H9 (cell line): ENCODE measurements around the gene TBC1D22A. TPM values are rescaled to one million over a fixed set of nuclear protein-coding genes. Genes with fewer than 3 reads are reported as not detected.
A peak's percentile ranks its signal among the peaks of the same experiment; 100 is the strongest.

Experiments used
- DNase-seq: peaks from one replicate; pipeline ENCODE4 v3.0.0-alpha.2; 2017
- H2AFZ ChIP-seq: one replicate; pipeline ENCODE4 v1.6.1; 2013; ENCODE audit warnings: mild to moderate bottlenecking, low read length, control low read depth, moderate library complexity
- H2AK5ac ChIP-seq: 2 replicates; pipeline ENCODE4 v1.6.1; 2013; ENCODE audit warnings: low read length, control low read depth, mixed read lengths; ENCODE audit not compliant: insufficient read length
- H2BK120ac ChIP-seq: one replicate; pipeline ENCODE4 v1.6.1; 2013; ENCODE audit warnings: low read depth, mild to moderate bottlenecking, low read length, control low read depth, inconsistent platforms; ENCODE audit not compliant: poor library complexity, severe bottlenecking
- H2BK12ac ChIP-seq: 2 replicates; pipeline ENCODE4 v1.6.1; 2013; ENCODE audit warnings: low read length, control low read depth, mixed read lengths, low read depth; ENCODE audit not compliant: insufficient read length
- H2BK15ac ChIP-seq: 2 replicates; pipeline ENCODE4 v1.6.1; 2013; ENCODE audit warnings: low read depth, low read length, control low read depth
- H2BK20ac ChIP-seq: one replicate; pipeline ENCODE4 v1.6.1; 2013; ENCODE audit warnings: low read depth, mild to moderate bottlenecking, low read length, control low read depth, inconsistent platforms; ENCODE audit not compliant: poor library complexity, severe bottlenecking
- H2BK5ac ChIP-seq: 2 replicates; pipeline ENCODE4 v1.6.1; 2013; ENCODE audit warnings: low read length, control low read depth, mixed read lengths; ENCODE audit not compliant: insufficient read length
- H3K14ac ChIP-seq: 2 replicates; pipeline ENCODE4 v1.6.1; 2013; ENCODE audit warnings: low read length, control low read depth; ENCODE audit not compliant: insufficient read depth
- H3K18ac ChIP-seq: 2 replicates; pipeline ENCODE4 v1.6.1; 2013; ENCODE audit warnings: low read depth, mild to moderate bottlenecking, mixed read lengths, low read length, control low read depth; ENCODE audit not compliant: insufficient read length
- H3K23ac ChIP-seq: 2 replicates; pipeline ENCODE4 v1.6.1; 2013; ENCODE audit warnings: low read length, control low read depth, mixed read lengths, low read depth; ENCODE audit not compliant: insufficient read length
- H3K23me2 ChIP-seq: 2 replicates; pipeline ENCODE4 v1.6.1; 2013; ENCODE audit warnings: low read depth, mild to moderate bottlenecking, mixed read lengths, low read length, control low read depth; ENCODE audit not compliant: insufficient read length, poor library complexity, severe bottlenecking
- H3K27ac ChIP-seq: 2 replicates; pipeline ENCODE4 v1.5.1; 2013; ENCODE audit warnings: low read length, control low read depth, mixed read lengths, low read depth; ENCODE audit not compliant: insufficient read length
- H3K27me3 ChIP-seq: 2 replicates; pipeline ENCODE4 v1.6.1; 2013; ENCODE audit warnings: low read length, control low read depth, inconsistent platforms; ENCODE audit not compliant: insufficient read depth
- H3K4ac ChIP-seq: 2 replicates; pipeline ENCODE4 v1.6.1; 2013; ENCODE audit warnings: low read depth, mild to moderate bottlenecking, control low read depth, inconsistent platforms, low read length, moderate library complexity
- H3K4me1 ChIP-seq: 2 replicates; pipeline ENCODE4 v1.6.1; 2013; ENCODE audit warnings: low read length, control low read depth, inconsistent platforms; ENCODE audit not compliant: insufficient read depth
- H3K4me2 ChIP-seq: 2 replicates; pipeline ENCODE4 v1.6.1; 2013; ENCODE audit warnings: low read length, control low read depth, mixed read lengths; ENCODE audit not compliant: insufficient read length, insufficient read depth
- H3K56ac ChIP-seq: 2 replicates; pipeline ENCODE4 v1.6.1; 2013; ENCODE audit warnings: low read depth, mild to moderate bottlenecking, mixed read lengths, low read length, control low read depth; ENCODE audit not compliant: insufficient read length
- H3K79me1 ChIP-seq: 2 replicates; pipeline ENCODE4 v1.6.1; 2013; ENCODE audit warnings: low read depth, mild to moderate bottlenecking, moderate library complexity, low read length, control low read depth, inconsistent platforms; ENCODE audit not compliant: insufficient read depth, poor library complexity, severe bottlenecking
- H3K79me2 ChIP-seq: 2 replicates; pipeline ENCODE4 v1.6.1; 2013; ENCODE audit warnings: low read length, control low read depth, inconsistent platforms; ENCODE audit not compliant: insufficient read depth
- H3K9ac ChIP-seq: 2 replicates; pipeline ENCODE4 v1.6.1; 2013; ENCODE audit warnings: low read length, control low read depth, mixed read lengths; ENCODE audit not compliant: insufficient read length; ENCODE audit errors: extremely low read depth
- H3K9me3 ChIP-seq: one replicate; pipeline ENCODE4 v1.6.1; 2013; ENCODE audit warnings: low read depth, low read length, inconsistent platforms; ENCODE audit not compliant: control insufficient read depth
- H3T11ph ChIP-seq: one replicate; pipeline ENCODE4 v1.6.1; 2013; ENCODE audit warnings: mild to moderate bottlenecking, low read length, control low read depth, inconsistent platforms
- H4K20me1 ChIP-seq: one replicate; pipeline ENCODE4 v1.6.1; 2013; ENCODE audit not compliant: control insufficient read depth, insufficient read length, insufficient read depth
- H4K5ac ChIP-seq: 2 replicates; pipeline ENCODE4 v1.6.1; 2013; ENCODE audit warnings: low read depth, mild to moderate bottlenecking, mixed read lengths, low read length, control low read depth; ENCODE audit not compliant: insufficient read length
- H4K8ac ChIP-seq: replicated peaks from 2 replicates; pipeline ENCODE4 v1.6.1; 2013; ENCODE audit warnings: low read length, control low read depth, mixed read lengths, low read depth; ENCODE audit not compliant: insufficient read length
- H4K91ac ChIP-seq: 2 replicates; pipeline ENCODE4 v1.6.1; 2013; ENCODE audit warnings: low read depth, mild to moderate bottlenecking, moderate library complexity, mixed read lengths, low read length, control low read depth; ENCODE audit not compliant: insufficient read length
- H3K27ac Mint-ChIP-seq, 3 experiments: 2 replicates in 2 of 3; 3 replicates in 1 of 3; pipeline ENCODE4 v1.8.0; 2020 to 2021; ENCODE audit warnings: mixed read lengths in 3 of 3, mild to moderate bottlenecking in 1 of 3, moderate library complexity in 1 of 3
- H3K27me3 Mint-ChIP-seq: 2 replicates; pipeline ENCODE4 v1.8.0; 2021; ENCODE audit warnings: low read depth, mild to moderate bottlenecking, moderate library complexity, mixed read lengths
- H3K36me3 Mint-ChIP-seq, 3 experiments: 2 replicates in 2 of 3; 3 replicates in 1 of 3; pipeline ENCODE4 v1.8.0; 2020 to 2021; ENCODE audit warnings: low read depth in 3 of 3, mixed read lengths in 3 of 3; ENCODE audit not compliant: insufficient read depth in 1 of 3
- H3K4me1 Mint-ChIP-seq, 2 experiments: 2 replicates each; pipeline ENCODE4 v1.8.0; 2020; ENCODE audit warnings: mixed read lengths in 2 of 2
- H3K4me3 Mint-ChIP-seq, 2 experiments: 2 replicates in 1 of 2; 3 replicates in 1 of 2; pipeline ENCODE4 v1.8.0; 2020 to 2021; ENCODE audit warnings: mild to moderate bottlenecking in 2 of 2, mixed read lengths in 2 of 2, moderate library complexity in 1 of 2
- H3K9me3 Mint-ChIP-seq, 2 experiments: 2 replicates in 1 of 2; 3 replicates in 1 of 2; pipeline ENCODE4 v1.8.0; 2020; ENCODE audit warnings: mild to moderate bottlenecking in 2 of 2, mixed read lengths in 2 of 2, moderate library complexity in 1 of 2
- WGBS: extraction: QIAGEN DNeasy Blood & Tissue Kit; methylation state at CpG from one replicate; pipeline ENCODE4 v1.1.7; 2013; ENCODE audit warnings: missing lambda C conversion rate, low lambda C conversion rate, mixed read lengths; ENCODE audit not compliant: insufficient read length; ENCODE audit errors: extremely low coverage; 5-methylcytosine and 5-hydroxymethylcytosine counted together
- total RNA-seq: library from RNA; stranded (reverse); gene quantifications from 2 replicates; pipeline ENCODE4 v1.2.1, GENCODE V29; 2021
- TF ChIP-seq, protein P1 (sequence below): fragments of 200-600 bp; sonication (generic); conservative IDR thresholded peaks from 3 replicates; pipeline ENCODE4 v1.8.0; 2021; ENCODE audit warnings: antibody characterized with exemption, mild to moderate bottlenecking

Gene TBC1D22A
- total RNA-seq, 1 experiment from 2014 or later, result 20.8 TPM

DNA sequence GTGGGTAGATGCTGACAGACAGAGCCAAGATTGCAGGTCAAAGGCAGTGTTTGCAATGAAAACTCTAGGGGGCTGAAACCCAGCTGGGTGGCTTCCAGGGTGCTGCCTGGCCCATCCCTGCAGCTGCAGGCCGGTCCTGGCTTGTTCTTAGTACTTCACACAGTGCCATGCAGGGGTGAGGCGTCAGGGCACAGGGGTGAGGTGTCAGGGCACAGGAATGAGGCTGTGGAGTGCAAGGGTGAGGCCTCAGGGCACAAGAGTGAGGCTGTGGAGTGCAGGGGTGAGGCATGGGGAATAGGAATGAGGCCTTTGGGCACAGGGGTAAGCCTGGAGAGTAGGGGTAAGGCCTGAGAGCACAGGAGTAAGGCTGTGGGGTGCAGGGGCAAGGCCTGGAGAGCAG lies 337.6 kb downstream of the TBC1D22A start:
- Histone ChIP-seq H3K4me1 (peaks cover 5% of the 10 kb centered on the region; the same call in 1 of the 2 replicates), H3K14ac (no peak overlapping the region), H3K4ac (no peak overlapping the region), H3K79me2 (no peaks in the 10 kb centered on the region), H3K79me1 (no peaks in the 10 kb centered on the region), H3K9ac (no peak overlapping the region), H4K8ac (no peak overlapping the region), H4K5ac (no peak overlapping the region), H3K56ac (no peak overlapping the region), H3K9me3 (no peaks in the 10 kb centered on the region), H3K4me2 (no peak overlapping the region), H4K20me1 (peaks cover 2% of the 10 kb centered on the region), H4K91ac (peak overlapping the region; percentile 67), H3T11ph (no peak overlapping the region), H2BK20ac (no peak overlapping the region), H3K27ac (no peak overlapping the region), H2BK12ac (no peak overlapping the region), H3K23ac (no peak overlapping the region), H2BK120ac (no peak overlapping the region), H3K18ac (no peak overlapping the region), H3K27me3 (no peaks in the 10 kb centered on the region), H3K23me2 (no peaks in the 10 kb centered on the region), H2AK5ac (no peak overlapping the region), H2BK5ac (no peak overlapping the region), H2BK15ac (no peak overlapping the region), H2AFZ (no peak overlapping the region)
- peaks cover 4 to 13% (median 5%) of the 10 kb centered on the region in 3 experiments; a peak in 3 of 7 replicates for H3K36me3 Mint-ChIP-seq
- no peaks in the 10 kb centered on the region for H3K27me3 Mint-ChIP-seq
- peaks cover 0 to under 1% of the 10 kb centered on the region in 2 experiments; a peak in 3 of 5 replicates for H3K9me3 Mint-ChIP-seq
- H3K27ac Mint-ChIP-seq, result peak overlapping the region; percentile 60 to 97 (median 84); a peak in 5 of 7 replicates
- H3K4me3 Mint-ChIP-seq, result no peak overlapping the region
- no peak for DNase-seq
- peaks cover 53 to 57% of the 10 kb centered on the region in 2 experiments for H3K4me1 Mint-ChIP-seq
- TF ChIP-seq, protein P1, sequence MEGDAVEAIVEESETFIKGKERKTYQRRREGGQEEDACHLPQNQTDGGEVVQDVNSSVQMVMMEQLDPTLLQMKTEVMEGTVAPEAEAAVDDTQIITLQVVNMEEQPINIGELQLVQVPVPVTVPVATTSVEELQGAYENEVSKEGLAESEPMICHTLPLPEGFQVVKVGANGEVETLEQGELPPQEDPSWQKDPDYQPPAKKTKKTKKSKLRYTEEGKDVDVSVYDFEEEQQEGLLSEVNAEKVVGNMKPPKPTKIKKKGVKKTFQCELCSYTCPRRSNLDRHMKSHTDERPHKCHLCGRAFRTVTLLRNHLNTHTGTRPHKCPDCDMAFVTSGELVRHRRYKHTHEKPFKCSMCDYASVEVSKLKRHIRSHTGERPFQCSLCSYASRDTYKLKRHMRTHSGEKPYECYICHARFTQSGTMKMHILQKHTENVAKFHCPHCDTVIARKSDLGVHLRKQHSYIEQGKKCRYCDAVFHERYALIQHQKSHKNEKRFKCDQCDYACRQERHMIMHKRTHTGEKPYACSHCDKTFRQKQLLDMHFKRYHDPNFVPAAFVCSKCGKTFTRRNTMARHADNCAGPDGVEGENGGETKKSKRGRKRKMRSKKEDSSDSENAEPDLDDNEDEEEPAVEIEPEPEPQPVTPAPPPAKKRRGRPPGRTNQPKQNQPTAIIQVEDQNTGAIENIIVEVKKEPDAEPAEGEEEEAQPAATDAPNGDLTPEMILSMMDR, result no peak
- no CpG with 5 or more reads among the region's 2 CpGs for WGBS
